ENCODE results near the gene PRDM11. TPM values are rescaled to one million over a fixed set of nuclear protein-coding genes. Genes with fewer than 3 reads are reported as not detected.

The PRDM11 gene
- total RNA-seq, 1 donor from 2014 or later: 60.2 TPM

- DNase-seq (ENCODE audit: low spot score in 2 of 2, unreplicated experiment in 2 of 2): no peak
- H3K36me3 Mint-ChIP-seq: no peaks in the 10 kb centered on the region
- H3K27ac Mint-ChIP-seq: no peak overlapping the region
- TF ChIP-seq CTCF (IDR thresholded peaks at IDR 0.05; ENCODE audit: unreplicated experiment): no peak
- no peaks in the 10 kb centered on the region for H3K27me3 Mint-ChIP-seq (ENCODE audit: low read depth)
- no peaks in the 10 kb centered on the region for H3K9me3 Mint-ChIP-seq
- no peak overlapping the region for H3K4me3 Mint-ChIP-seq
- H3K4me1 Mint-ChIP-seq: peaks cover 37% of the 10 kb centered on the region
These were observed 30.6 kb downstream of the PRDM11 start for GRCh38 chr11:45176996-45177395.

DNA sequence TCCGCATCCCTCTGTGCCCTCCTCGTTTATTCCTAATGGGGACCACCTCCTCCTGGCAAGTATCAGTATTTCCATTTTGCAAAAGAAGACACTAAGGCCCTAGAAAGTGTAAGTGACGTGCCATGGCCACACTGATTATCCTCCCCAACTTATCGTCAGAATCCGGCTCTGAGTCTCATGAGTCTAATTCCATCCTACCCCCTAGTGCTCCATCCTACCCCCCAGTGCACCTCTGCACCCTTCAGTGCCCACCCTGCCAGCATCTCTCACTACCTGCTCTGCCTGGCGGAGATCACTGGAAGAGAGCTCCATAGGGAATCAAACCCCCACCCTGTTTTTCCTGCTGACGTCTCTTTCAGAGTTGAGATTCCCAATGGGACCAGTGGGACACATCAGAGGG, 31.8 kb downstream of the PRDM11 start:
- Mint-ChIP-seq H3K4me3 (no peak overlapping the region), H3K27me3 (ENCODE audit: low read depth) (no peaks in the 10 kb centered on the region), H3K4me1 (peaks cover 40% of the 10 kb centered on the region), H3K9me3 (no peaks in the 10 kb centered on the region), H3K36me3 (no peaks in the 10 kb centered on the region), H3K27ac (peak overlapping the region; percentile 5)
- TF ChIP-seq CTCF (IDR thresholded peaks at IDR 0.05; ENCODE audit: unreplicated experiment): no peak
- DNase-seq (ENCODE audit: low spot score in 2 of 2, unreplicated experiment in 2 of 2): no peak

- DNase-seq (ENCODE audit: low spot score in 2 of 2, unreplicated experiment in 2 of 2): no peak
- Mint-ChIP-seq H3K4me3 (peak overlapping the region; percentile 76), H3K36me3 (no peaks in the 10 kb centered on the region)
These were observed 32.6 kb downstream of the PRDM11 start for GRCh38 chr11:45178890-45179671.

GRCh38 chr11:45179686-45180178, 33.3 kb downstream of the PRDM11 start:
- peak overlapping the region; percentile 95 for H3K27ac Mint-ChIP-seq
- TF ChIP-seq CTCF (IDR thresholded peaks at IDR 0.05; ENCODE audit: unreplicated experiment): no peak
- H3K4me1 Mint-ChIP-seq: peaks cover 40% of the 10 kb centered on the region
- no peaks in the 10 kb centered on the region for H3K36me3 Mint-ChIP-seq
- no peaks in the 10 kb centered on the region for H3K9me3 Mint-ChIP-seq
- H3K4me3 Mint-ChIP-seq: peak overlapping the region; percentile 76
- no peak for DNase-seq (ENCODE audit: low spot score in 2 of 2, unreplicated experiment in 2 of 2)
- no peaks in the 10 kb centered on the region for H3K27me3 Mint-ChIP-seq (ENCODE audit: low read depth)

More at GRCh38 chr11:45178890-45179671, 32.6 kb downstream of the PRDM11 start:
- H3K4me1 Mint-ChIP-seq: peaks cover 40% of the 10 kb centered on the region
- TF ChIP-seq CTCF (IDR thresholded peaks at IDR 0.05; ENCODE audit: unreplicated experiment): no peak
- peak overlapping the region; percentile 95 for H3K27ac Mint-ChIP-seq
- no peaks in the 10 kb centered on the region for H3K27me3 Mint-ChIP-seq (ENCODE audit: low read depth)
- no peaks in the 10 kb centered on the region for H3K9me3 Mint-ChIP-seq

DNA sequence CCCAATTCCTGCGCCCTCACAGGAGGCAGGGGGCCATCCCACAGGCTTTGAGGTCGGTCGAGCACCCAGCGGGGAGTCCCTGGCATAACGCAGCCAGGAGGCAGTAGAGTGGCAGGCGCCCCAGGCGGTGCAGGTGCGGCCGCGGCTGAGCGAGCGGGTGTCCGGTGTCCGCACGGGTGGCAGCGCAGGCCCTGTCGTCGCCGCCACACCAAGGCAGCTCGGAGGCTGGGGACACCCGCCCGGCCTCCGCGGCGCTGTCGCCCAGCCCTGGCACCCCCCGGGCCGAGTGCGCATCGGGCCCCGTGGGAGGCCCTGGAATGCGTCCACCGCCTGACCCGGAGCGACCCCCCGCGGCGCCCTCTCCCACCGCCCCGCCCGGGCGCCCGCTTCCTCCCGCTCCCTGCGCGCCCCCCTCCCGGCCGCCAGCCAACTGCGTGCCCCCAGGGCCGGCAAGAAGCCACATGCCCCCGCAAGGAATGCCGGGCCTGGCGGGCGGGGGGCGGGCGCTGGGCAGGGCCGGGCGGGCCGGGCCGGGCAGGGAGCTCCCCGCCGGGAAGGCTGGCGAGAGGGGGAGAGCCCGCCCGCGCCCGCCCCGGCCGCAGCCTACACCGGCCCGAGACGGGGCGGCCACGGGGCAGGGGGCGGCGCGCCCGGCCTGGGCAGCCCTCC, 33.9 kb downstream of the PRDM11 start:
- no peak for TF ChIP-seq CTCF (IDR thresholded peaks at IDR 0.05; ENCODE audit: unreplicated experiment)
- Mint-ChIP-seq H3K4me3 (peak overlapping the region; percentile 76), H3K27me3 (ENCODE audit: low read depth) (no peaks in the 10 kb centered on the region), H3K9me3 (no peaks in the 10 kb centered on the region), H3K4me1 (peaks cover 40% of the 10 kb centered on the region), H3K36me3 (no peaks in the 10 kb centered on the region), H3K27ac (peak overlapping the region; percentile 95)
- peak; percentile 46 to 75 for DNase-seq (ENCODE audit: low spot score in 2 of 2, unreplicated experiment in 2 of 2)
